Measurements from ENCODE around the gene HTT.

GRCh38 chr4:3221184-3221494, 146.7 kb downstream of the HTT start:
- TF ChIP-seq, protein P1, sequence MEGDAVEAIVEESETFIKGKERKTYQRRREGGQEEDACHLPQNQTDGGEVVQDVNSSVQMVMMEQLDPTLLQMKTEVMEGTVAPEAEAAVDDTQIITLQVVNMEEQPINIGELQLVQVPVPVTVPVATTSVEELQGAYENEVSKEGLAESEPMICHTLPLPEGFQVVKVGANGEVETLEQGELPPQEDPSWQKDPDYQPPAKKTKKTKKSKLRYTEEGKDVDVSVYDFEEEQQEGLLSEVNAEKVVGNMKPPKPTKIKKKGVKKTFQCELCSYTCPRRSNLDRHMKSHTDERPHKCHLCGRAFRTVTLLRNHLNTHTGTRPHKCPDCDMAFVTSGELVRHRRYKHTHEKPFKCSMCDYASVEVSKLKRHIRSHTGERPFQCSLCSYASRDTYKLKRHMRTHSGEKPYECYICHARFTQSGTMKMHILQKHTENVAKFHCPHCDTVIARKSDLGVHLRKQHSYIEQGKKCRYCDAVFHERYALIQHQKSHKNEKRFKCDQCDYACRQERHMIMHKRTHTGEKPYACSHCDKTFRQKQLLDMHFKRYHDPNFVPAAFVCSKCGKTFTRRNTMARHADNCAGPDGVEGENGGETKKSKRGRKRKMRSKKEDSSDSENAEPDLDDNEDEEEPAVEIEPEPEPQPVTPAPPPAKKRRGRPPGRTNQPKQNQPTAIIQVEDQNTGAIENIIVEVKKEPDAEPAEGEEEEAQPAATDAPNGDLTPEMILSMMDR (IDR thresholded peaks at IDR 0.05) = no peak
- no peak for TF ChIP-seq POLR2A (IDR thresholded peaks at IDR 0.05)
